Esophagus squamous epithelium (tissue), 4 donors: ENCODE data around the gene SH3PXD2A.

ENCODE experiments used
- CTCF ChIP-seq, 6 experiments: fragments of 450-650 bp in 4 of 6; fragments of 200-600 bp in 2 of 6; sonication (generic) in 2 of 6; IDR thresholded peaks; one replicate each; pipeline ENCODE4 v1.5.1; 2016 to 2019; ENCODE audit warnings: antibody characterized with exemption in 6 of 6, mild to moderate bottlenecking in 4 of 6, moderate library complexity in 4 of 6
- POLR2A ChIP-seq, 4 donors: fragments of 450-650 bp; IDR thresholded peaks; one replicate each; pipeline ENCODE4 v1.6.1; 2017; ENCODE audit warnings: antibody characterized with exemption in 4 of 4, mild to moderate bottlenecking in 4 of 4, moderate library complexity in 3 of 4

DNA sequence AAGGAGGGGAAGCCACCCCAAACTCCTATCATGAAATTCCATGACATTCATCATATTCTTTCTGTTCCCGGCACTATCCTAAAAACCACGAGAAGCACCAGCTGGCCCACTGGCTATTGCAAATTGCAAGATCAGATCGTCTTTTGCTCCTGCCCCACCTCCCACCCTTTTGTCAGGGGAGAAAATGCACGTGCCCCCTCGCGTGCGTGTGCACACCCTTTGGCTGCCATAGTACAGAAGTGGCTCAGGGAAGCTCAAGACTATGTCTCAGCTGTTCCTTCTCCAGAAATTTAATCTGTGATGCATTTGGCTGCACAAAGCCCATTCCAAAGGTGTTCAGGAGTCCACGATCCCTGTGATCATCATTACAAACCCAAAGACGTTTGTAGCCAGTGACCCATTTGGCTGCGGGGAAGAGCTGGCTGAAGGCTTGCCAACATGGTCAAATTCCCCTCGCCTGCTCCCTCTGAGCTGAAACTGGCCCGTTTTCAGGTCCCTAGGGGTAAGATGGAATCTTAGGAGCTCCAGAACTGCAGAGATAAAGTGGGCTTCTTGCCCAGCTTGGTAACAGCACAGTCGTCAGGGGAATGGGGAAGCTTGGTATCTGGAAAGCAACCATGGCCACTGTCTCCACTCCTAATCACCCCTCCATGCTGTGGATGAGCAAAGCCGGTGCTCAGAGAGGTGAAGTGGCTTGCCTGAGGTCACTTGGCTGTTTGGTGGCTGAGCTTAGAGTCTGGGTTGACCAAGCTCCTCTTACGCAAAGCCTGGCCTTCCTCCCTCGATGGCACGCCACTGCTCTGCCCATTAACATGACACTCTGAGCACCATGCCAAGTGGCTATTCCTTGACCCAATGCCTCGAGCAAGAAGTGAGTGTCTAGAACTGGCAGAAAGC is 206.5 kb downstream of the SH3PXD2A start:
- TF ChIP-seq CTCF (IDR thresholded peaks at IDR 0.05) (no peak), POLR2A (IDR thresholded peaks at IDR 0.05) (no peak)
